AG04450 (cell line): ENCODE measurements around the gene ODC1. TPM values are rescaled to one million over a fixed set of nuclear protein-coding genes. Genes with fewer than 3 reads are reported as not detected.

Experiments used
- CTCF ChIA-PET: fragments of 300-600, 350-600 bp; formaldehyde crosslinking; extraction: SDS; loops from one replicate; lab custom pipeline; 2022; ENCODE audit warnings: antibody characterized with exemption, inconsistent platforms; lab: Charles Lee
- POLR2A ChIA-PET: fragments of 350-600 bp; formaldehyde crosslinking; extraction: SDS; loops from one replicate; lab custom pipeline; 2021; ENCODE audit warnings: antibody characterized with exemption, inconsistent platforms; lab: Yijun Ruan, JAX
- DNase-seq: peaks from one replicate; pipeline ENCODE4 v3.0.0-alpha.2; 2011; ENCODE audit warnings: low read depth, low spot score
- H3K27ac ChIP-seq: one replicate; pipeline ENCODE4 v1.5.1; 2012; ENCODE audit warnings: low read depth, low read length, control low read depth
- H3K27me3 ChIP-seq: one replicate; pipeline ENCODE4 v1.6.0; 2012; ENCODE audit warnings: low read length; ENCODE audit not compliant: control insufficient read depth, insufficient read depth
- H3K4me3 ChIP-seq: 2 replicates; pipeline ENCODE4 v1.5.1; 2011; ENCODE audit warnings: mild to moderate bottlenecking, low read depth, low read length, control low read depth
- H3K9me3 ChIP-seq: 2 replicates; pipeline ENCODE4 v1.5.1; 2012; ENCODE audit warnings: low read length; ENCODE audit not compliant: control insufficient read depth, insufficient read depth
- polyA plus RNA-seq: library from polyadenylated mRNA; depleted of rRNA; stranded (reverse); fragments of >200 nt; gene quantifications from 2 replicates; pipeline ENCODE4 v1.2.3, GENCODE V29; 2011
- TF ChIP-seq, protein P1 (sequence below): IDR thresholded peaks from 2 replicates; pipeline ENCODE4 v1.5.1; 2011; ENCODE audit warnings: low read depth, low read length, control low read depth, inconsistent platforms

ODC1 gene
- polyA plus RNA-seq, 1 experiment = 168 TPM

DNA sequence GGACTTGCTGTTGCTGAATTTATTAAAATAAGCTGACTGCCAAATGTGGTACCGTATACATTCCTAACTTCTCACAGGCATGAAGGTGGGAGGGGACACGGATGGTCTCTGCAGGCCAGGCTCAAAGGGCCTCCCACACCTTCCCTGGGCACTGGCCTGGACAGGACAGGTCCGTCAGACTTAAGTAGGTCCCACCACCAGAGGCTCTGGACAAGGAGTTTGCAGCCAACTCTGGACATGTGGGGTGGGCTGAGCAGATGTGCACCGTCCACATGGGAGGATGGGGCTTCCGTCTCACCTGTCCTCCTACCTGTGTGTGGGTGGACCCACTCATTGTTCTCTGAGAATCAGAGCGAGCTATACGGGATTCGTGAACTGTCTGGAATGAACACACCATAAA, 8.2 kb downstream of the ODC1 start:
- Histone ChIP-seq H3K4me3 (no peak overlapping the region), H3K27ac (no peak overlapping the region), H3K9me3 (no peaks in the 10 kb centered on the region), H3K27me3 (no peaks in the 10 kb centered on the region)
- ChIA-PET CTCF (interaction anchor here (1.6 to 2.3 kb wide), 4 partner anchors 228 to 367 kb away, joined by 5 to 9 read pairs (median 6); no protein-coding TSS in a partner anchor), POLR2A (interaction anchor here (0.6 kb wide), 1 partner anchor 718 kb away, joined by 3 read pairs; no protein-coding TSS in a partner anchor)
- DNase-seq = no peak
- TF ChIP-seq, protein P1, sequence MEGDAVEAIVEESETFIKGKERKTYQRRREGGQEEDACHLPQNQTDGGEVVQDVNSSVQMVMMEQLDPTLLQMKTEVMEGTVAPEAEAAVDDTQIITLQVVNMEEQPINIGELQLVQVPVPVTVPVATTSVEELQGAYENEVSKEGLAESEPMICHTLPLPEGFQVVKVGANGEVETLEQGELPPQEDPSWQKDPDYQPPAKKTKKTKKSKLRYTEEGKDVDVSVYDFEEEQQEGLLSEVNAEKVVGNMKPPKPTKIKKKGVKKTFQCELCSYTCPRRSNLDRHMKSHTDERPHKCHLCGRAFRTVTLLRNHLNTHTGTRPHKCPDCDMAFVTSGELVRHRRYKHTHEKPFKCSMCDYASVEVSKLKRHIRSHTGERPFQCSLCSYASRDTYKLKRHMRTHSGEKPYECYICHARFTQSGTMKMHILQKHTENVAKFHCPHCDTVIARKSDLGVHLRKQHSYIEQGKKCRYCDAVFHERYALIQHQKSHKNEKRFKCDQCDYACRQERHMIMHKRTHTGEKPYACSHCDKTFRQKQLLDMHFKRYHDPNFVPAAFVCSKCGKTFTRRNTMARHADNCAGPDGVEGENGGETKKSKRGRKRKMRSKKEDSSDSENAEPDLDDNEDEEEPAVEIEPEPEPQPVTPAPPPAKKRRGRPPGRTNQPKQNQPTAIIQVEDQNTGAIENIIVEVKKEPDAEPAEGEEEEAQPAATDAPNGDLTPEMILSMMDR = no peak

- Histone ChIP-seq H3K27ac (no peak overlapping the region), H3K4me3 (no peak overlapping the region), H3K27me3 (no peaks in the 10 kb centered on the region), H3K9me3 (no peaks in the 10 kb centered on the region)
- TF ChIP-seq, protein P1 = no peak
- POLR2A ChIA-PET = interaction anchor here (0.6 to 0.9 kb wide), 2 partner anchors 9 to 717 kb away, joined by 3 to 6 read pairs; partner anchors contain the start of gene ODC1
- DNase-seq = no peak
- CTCF ChIA-PET = interaction anchor here (1.1 to 2.3 kb wide), 5 partner anchors 221 to 367 kb away, joined by 5 to 9 read pairs (median 5); no protein-coding TSS in a partner anchor
Measured at GRCh38 chr2:10439185-10439879, 8.8 kb downstream of the ODC1 start.

DNA sequence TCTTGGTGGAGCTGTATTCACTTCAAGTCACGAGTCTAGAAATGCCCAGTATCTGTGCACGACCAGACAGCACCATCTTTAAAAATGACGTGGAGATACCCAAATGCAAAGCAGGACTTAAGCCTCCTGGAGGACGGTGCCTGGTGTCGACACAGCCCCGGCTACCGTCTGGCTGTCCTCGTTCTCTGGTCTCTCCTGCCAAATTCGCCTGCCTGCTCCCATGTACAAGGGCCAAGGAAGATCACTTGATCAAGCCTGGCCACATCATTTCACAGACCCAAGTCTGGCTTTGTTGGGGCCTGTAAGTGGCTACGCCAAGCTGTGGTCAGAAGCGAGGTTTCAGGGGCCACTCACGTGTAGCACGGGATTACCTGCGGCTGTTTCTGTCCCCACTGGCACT, 9.4 kb downstream of the ODC1 start:
- POLR2A ChIA-PET = interaction anchor here (0.9 kb wide), 1 partner anchor 10 kb away, joined by 6 read pairs; the partner anchor contains the start of gene ODC1
- no peak for DNase-seq
- Histone ChIP-seq H3K4me3 (no peak overlapping the region), H3K9me3 (no peaks in the 10 kb centered on the region), H3K27me3 (no peaks in the 10 kb centered on the region), H3K27ac (no peak overlapping the region)
- TF ChIP-seq, protein P1 = no peak
- CTCF ChIA-PET = interaction anchor here (1.1 to 2.3 kb wide), 5 partner anchors 221 to 366 kb away, joined by 5 to 9 read pairs (median 5); no protein-coding TSS in a partner anchor

GRCh38 chr2:10437806-10438205, 10.3 kb downstream of the ODC1 start:
- ChIA-PET POLR2A (no interaction called here), CTCF (interaction anchor here (0.5 to 1.5 kb wide), 4 partner anchors 240 to 365 kb away, joined by 3 to 18 read pairs (median 5); no protein-coding TSS in a partner anchor)
- Histone ChIP-seq H3K27me3 (no peaks in the 10 kb centered on the region), H3K27ac (no peak overlapping the region), H3K4me3 (no peak overlapping the region), H3K9me3 (no peaks in the 10 kb centered on the region)
- DNase-seq = no peak
- TF ChIP-seq, protein P1 = no peak

GRCh38 chr2:10436583-10437110, 11.5 kb downstream of the ODC1 start:
- no peaks in the 10 kb centered on the region for H3K27me3 ChIP-seq
- TF ChIP-seq, protein P1 = no peak
- H3K9me3 ChIP-seq = no peaks in the 10 kb centered on the region
- ChIA-PET POLR2A (no interaction called here), CTCF (interaction anchor here (1.0 to 2.3 kb wide), 4 partner anchors 313 to 364 kb away, joined by 7 to 158 read pairs (median 18); no protein-coding TSS in a partner anchor)
- DNase-seq = no peak
- no peak overlapping the region for H3K27ac ChIP-seq
- H3K4me3 ChIP-seq = no peak overlapping the region
